ENCODE data around the gene EPHA1.

The EPHA1 gene

GRCh38 chr7:143408686-143409561 is at the start of gene EPHA1:
EPHA1 (minus strand) TSS chr7:143408856; CDS start chr7:143408805, 51 bp downstream.
- DNase-seq: no peak

- no peak for DNase-seq
These were observed 49.6 kb upstream of the EPHA1 start for GRCh38 chr7:143458263-143458662.

- no peak for DNase-seq
These were observed 48.5 kb upstream of the EPHA1 start for GRCh38 chr7:143456992-143457793.

GRCh38 chr7:143455942-143456341 is 47.3 kb upstream of the EPHA1 start:
- no peak for DNase-seq

DNA sequence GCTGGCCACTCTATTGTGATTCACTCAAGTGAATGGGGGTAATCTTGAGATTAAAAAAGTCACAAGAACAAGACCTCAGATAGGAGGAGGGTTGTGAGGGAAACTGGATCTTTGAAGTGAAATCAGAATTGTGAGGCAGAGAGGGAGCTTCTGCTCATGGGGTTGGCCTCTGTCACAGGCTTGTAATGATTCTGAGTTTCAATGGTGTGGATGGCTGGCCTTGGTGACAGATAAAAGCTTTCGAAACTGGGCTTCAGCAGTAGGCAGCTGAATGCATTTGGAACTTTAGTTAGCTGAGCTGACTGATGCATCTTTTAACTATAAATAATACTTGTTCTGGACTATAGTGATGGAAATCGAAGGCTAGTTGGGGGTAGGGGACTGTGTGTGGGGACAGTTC is 46.8 kb upstream of the EPHA1 start:
- DNase-seq: no peak

DNA sequence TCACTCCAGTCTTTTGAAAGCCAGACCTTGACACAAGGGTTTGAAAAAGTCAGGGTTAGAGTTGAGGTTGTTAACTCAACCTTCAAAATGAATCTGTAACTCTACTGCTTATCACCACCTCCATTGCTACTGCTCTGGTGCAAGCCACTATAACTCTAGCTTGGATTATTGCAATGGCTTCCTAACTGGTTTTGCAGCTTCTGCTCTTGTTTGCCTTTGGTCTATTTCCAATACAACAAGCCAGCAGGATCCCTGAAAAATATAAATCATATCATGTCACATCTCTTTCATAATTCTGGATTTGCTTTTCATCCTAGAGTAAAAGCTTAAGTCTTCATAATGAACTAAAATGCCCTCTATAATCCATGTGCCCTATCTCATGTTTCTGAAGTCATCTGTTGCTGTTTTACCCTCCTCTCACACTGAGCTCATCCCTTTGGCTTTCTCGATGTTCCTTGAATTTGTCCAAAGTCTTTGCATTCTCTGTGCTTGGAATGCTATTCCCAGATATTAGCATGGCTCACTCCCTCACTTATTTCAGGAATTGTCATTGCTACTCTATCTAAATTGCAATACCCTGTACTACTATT is 45.5 kb upstream of the EPHA1 start:
- DNase-seq: no peak

- DNase-seq: no peak
These were observed 43.8 kb upstream of the EPHA1 start for GRCh38 chr7:143452495-143452894.

- no peak for DNase-seq
These were observed 43.1 kb upstream of the EPHA1 start for GRCh38 chr7:143451746-143452145.

- no peak for DNase-seq
These were observed 42.5 kb upstream of the EPHA1 start for GRCh38 chr7:143451122-143451521.

DNA sequence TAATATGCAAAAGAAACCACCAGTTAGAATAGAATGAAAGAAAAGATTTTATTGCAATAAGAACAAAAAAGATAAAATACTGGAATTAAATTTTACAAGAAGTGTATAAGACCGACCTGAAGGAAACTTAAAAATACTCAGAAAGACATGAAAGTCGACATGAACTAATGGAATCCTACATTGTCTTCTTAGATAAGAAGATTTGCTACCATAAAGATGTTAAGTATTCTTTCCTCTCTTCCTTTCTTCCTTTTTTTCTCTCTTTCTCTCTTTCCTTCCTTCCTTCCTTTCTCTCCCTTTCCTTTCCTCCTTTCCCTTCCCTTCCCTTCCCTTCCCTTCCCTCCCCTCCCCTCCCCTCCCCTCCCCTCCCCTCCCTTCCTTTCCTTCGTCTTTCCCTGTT is 41.1 kb upstream of the EPHA1 start:
- no peak for DNase-seq

- DNase-seq: no peak
These were observed 39.8 kb upstream of the EPHA1 start for GRCh38 chr7:143448429-143448828.

DNA sequence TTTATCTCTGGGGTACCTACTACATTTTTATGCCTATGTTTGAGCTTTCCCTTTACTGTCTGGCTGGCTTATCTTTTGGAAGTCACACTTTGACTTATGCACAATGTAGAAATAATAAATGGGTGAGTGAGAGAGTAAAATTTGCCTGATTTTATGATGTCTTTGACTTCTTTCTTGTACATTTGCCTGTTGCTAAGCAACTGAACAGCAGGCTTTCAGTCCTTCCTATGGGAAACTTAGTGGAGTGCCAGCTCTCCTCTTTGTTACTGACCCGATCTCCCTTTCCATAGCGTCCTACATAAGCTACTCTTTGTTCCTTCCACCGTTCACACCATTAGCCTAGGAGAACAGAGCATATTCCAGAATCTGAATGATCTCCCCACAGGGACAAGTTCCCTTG is 38.8 kb upstream of the EPHA1 start:
- DNase-seq: no peak

- DNase-seq: no peak
These were observed 36.1 kb upstream of the EPHA1 start for GRCh38 chr7:143444785-143445184.

DNA sequence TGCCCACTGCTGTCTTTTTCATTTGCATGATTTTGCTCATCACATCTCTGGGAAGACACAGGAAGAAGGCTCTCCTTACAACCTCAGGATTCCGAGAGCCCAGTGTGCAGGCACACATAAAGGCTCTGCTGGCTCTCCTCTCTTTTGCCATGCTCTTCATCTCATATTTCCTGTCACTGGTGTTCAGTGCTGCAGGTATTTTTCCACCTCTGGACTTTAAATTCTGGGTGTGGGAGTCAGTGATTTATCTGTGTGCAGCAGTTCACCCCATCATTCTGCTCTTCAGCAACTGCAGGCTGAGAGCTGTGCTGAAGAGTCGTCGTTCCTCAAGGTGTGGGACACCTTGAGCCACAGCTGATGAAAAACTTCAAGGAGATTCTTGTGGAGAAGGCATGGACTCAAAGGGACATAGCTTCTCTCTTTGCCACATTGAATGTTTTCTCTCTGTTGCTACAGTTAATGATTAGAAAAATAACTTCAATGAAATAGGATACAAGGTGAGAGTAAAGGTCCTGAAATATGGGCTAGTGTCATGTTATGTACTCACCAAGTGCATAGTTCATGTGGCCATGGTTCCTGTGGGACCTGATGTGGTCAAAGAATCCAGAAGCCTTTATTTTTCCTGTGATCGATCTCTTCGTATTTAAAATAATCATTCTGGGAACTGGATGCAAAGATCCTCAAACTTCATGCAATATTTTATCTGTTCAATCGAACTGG is 35.6 kb upstream of the EPHA1 start:
- DNase-seq: no peak

- no peak for DNase-seq
These were observed 34.5 kb upstream of the EPHA1 start, which contains the start of gene TAS2R60 for GRCh38 chr7:143443153-143443552. TAS2R60 (plus strand) TSS chr7:143443453; CDS start chr7:143443453, 0 bp downstream.

GRCh38 chr7:143439866-143440265 is 31.2 kb upstream of the EPHA1 start:
- no peak for DNase-seq

DNA sequence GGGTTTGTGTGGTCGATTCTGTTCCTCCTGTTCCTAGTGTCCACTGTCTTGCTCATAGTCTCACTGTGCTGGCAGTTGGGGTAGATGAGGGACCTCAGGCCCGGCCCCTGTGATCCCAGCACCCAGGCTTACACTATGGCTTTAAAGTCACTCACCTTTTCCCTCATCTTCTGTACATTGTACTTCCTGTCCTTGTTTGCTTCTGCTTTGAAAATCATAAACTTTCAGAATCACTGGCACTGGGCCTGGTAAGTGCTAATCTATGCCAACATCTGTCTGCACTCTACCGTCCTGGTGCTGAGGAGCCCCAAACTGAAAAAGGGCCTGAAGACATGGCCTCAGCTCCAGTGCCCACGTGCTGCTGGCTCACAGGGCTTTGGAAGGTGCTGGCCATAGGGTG is 28.9 kb upstream of the EPHA1 start:
- no peak for DNase-seq

DNA sequence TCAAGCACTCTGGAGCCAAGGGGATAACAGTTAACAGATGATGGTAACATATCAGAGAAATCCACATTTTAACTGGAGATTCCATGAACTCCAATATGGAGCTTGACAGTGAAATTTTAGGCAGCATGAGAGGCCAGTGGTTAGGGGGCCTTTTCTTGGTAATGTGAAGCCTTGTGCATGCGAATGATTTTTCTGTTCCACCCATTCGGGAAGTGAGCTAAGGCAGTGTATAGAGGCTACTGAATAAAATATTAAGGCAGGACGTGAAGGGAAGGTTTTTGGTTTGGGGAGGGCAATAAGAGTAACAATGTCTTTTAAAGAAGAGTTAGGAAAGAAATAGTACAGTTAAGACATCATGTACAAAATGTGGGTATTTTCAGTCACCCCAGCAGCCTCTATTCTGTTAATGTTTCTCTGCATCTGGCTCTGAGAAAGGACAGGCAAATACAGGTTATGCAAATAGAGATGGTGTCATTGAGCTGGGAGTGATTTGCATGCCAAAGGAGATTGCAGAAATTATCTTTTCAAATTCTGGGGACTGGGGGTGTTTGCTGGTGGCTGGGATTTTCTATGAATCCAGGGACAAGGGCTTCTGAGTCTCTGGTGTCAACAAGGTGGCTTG is 27.8 kb upstream of the EPHA1 start:
- no peak for DNase-seq

- no peak for DNase-seq
These were observed 26.6 kb upstream of the EPHA1 start for GRCh38 chr7:143435266-143435665.

DNA sequence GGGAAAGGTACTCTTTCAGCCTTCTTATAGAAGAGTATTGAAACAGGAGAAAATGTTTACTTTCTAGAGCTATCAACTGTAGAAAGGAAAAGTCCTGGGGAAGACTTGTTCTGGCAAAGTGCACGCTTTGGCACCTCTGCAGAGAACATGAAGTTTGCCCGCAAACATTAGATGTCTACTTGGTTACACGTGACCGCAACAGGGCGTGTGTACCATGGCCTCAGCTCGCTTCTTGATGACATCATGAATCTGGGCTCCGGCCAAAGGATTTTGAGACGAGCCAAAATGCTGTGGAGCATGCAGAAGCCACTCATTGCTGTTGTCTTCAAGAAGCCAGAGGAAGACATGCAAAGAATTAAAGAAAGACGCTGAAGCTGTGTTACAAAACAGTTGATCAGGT is 26.0 kb upstream of the EPHA1 start:
- no peak for DNase-seq

DNA sequence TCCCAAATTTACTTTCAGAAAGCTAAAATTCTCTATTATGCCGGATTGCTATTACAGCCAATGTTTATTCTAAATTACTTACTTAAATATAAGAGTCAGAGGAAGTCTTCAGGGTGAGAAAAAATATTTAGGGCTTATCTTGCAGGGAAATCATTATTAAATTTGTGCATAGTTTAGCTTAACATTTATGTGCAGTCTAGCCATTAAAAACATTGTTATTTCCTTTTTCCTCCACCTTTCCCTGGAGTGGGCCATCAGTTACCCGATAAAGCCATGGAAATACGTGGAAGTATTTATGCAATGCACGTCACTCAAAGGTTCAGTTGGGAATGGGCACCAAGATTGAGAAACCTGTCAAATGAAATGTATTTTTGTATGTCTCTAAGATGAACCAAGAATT is 25.1 kb upstream of the EPHA1 start:
- no peak for DNase-seq

GRCh38 chr7:143431109-143431508 is 22.5 kb upstream of the EPHA1 start:
- no peak for DNase-seq

Measured in NCI-H1436 (cell line).